Astrocyte (in vitro differentiated cells and primary cell): Measurements from ENCODE around the gene CCDC69.

Experiments used
- CTCF ChIP-seq: IDR thresholded peaks from 2 replicates; pipeline ENCODE4 v1.5.1; 2011; ENCODE audit warnings: low read depth, mild to moderate bottlenecking, inconsistent platforms, low read length, moderate library complexity; ENCODE audit not compliant: insufficient read depth
- EZH2 ChIP-seq: IDR thresholded peaks from 2 replicates; pipeline ENCODE4 v1.6.1; 2012; ENCODE audit warnings: mild to moderate bottlenecking, low read length, inconsistent platforms; ENCODE audit not compliant: insufficient read depth

GRCh38 chr5:151171529-151171928 lies 52.4 kb downstream of the CCDC69 start:
- no peak for TF ChIP-seq EZH2
- TF ChIP-seq CTCF, result no peak
